Measurements from ENCODE around the gene PPP2R2C.

The PPP2R2C gene

GRCh38 chr4:6277935-6278800 lies 194.2 kb downstream of the PPP2R2C start:
- in situ Hi-C loops (cut with MboI; ENCODE audit: low sequenced_read_pairs, unreplicated experiment): no loop called here
- DNase-seq (ENCODE audit: low spot score): no peak
- TF ChIP-seq, protein P1, sequence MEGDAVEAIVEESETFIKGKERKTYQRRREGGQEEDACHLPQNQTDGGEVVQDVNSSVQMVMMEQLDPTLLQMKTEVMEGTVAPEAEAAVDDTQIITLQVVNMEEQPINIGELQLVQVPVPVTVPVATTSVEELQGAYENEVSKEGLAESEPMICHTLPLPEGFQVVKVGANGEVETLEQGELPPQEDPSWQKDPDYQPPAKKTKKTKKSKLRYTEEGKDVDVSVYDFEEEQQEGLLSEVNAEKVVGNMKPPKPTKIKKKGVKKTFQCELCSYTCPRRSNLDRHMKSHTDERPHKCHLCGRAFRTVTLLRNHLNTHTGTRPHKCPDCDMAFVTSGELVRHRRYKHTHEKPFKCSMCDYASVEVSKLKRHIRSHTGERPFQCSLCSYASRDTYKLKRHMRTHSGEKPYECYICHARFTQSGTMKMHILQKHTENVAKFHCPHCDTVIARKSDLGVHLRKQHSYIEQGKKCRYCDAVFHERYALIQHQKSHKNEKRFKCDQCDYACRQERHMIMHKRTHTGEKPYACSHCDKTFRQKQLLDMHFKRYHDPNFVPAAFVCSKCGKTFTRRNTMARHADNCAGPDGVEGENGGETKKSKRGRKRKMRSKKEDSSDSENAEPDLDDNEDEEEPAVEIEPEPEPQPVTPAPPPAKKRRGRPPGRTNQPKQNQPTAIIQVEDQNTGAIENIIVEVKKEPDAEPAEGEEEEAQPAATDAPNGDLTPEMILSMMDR (IDR thresholded peaks at IDR 0.05; ENCODE audit: borderline replicate concordance, control extremely low read depth, extremely low read depth, insufficient read depth, missing control alignments): no peak

DNA sequence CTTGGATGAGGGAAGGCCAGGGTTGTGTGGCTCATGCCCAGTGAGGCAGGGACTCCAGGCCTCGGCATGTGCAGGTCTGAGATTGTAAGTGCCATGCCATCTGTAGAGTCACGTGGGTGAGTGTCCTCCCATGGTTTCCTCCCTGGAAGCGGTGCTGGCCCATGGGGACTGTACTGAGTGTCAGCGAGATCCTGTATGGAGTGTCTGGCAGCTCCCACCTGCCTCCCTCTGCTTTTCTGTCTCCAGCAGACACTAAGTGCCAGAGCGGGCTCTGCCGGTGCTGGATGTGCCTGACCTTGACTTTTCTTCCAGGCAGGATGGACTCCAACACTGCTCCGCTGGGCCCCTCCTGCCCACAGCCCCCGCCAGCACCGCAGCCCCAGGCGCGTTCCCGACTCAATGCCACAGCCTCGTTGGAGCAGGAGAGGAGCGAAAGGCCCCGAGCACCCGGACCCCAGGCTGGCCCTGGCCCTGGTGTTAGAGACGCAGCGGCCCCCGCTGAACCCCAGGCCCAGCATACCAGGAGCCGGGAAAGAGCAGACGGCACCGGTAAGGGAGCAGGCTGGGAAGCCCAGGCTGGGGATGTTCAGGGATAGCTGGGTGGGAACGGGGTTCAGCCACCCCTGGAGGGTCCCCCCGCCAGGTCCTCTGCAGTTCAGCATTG lies 195.1 kb downstream of the PPP2R2C start:
- TF ChIP-seq, protein P1 (IDR thresholded peaks at IDR 0.05; ENCODE audit: borderline replicate concordance, control extremely low read depth, extremely low read depth, insufficient read depth, missing control alignments): no peak
- DNase-seq (ENCODE audit: low spot score): no peak
- in situ Hi-C loops (cut with MboI; ENCODE audit: low sequenced_read_pairs, unreplicated experiment): no loop called here

DNA sequence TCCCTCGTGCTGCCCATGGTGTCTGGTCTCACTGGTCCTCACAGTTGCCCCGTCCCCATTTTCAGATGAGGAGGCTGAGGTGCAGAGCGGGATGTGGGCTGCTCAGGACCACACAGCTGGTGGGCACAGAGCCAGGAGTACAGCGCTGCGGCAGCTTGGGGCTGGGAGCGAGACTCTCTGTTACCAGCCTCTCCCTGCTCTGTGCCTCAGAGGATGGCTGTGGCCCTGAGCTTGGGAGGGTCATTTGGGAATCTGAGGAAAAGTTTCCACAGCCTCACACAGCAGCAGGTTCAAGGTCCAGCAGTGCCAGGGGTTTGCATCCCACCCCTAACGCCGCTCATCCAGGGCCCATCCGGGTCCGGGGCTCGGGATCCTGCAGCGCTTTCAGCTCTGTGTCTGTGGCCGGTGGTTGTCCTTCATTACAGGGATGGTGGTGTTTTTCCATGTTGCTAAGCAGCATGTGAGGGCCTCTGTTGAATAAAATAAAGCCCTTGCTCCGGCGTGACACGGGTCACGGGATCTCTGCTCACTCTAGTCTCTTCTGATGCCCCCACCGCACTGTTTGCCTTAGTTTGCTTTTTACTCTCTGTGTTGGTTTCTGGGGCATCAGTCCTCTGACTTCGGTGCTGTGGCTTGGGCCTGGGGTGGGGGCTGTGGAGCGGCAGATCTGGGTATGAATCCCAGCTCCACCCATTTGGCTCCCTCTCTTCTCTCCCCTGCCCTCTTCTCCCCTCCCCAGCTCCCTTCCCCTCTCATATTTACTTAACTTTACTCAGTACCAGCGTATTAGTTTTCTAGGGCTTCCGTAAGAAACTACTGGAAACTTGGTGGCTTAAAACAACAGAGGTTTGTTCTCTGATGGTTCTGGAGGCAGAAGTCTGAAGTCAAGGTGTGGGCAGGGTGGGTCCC lies 196.3 kb downstream of the PPP2R2C start:
- in situ Hi-C loops (cut with MboI; ENCODE audit: low sequenced_read_pairs, unreplicated experiment): no loop called here
- no peak for DNase-seq (ENCODE audit: low spot score)
- TF ChIP-seq, protein P1 (IDR thresholded peaks at IDR 0.05; ENCODE audit: borderline replicate concordance, control extremely low read depth, extremely low read depth, insufficient read depth, missing control alignments): no peak

GRCh38 chr4:6275351-6275750 lies 197.1 kb downstream of the PPP2R2C start:
- no peak for DNase-seq (ENCODE audit: low spot score)
- TF ChIP-seq, protein P1 (IDR thresholded peaks at IDR 0.05; ENCODE audit: borderline replicate concordance, control extremely low read depth, extremely low read depth, insufficient read depth, missing control alignments): no peak
- in situ Hi-C loops (cut with MboI; ENCODE audit: low sequenced_read_pairs, unreplicated experiment): no loop called here

GRCh38 chr4:6273661-6273990 lies 198.8 kb downstream of the PPP2R2C start:
- in situ Hi-C loops (cut with MboI; ENCODE audit: low sequenced_read_pairs, unreplicated experiment): no loop called here
- TF ChIP-seq, protein P1 (IDR thresholded peaks at IDR 0.05; ENCODE audit: borderline replicate concordance, control extremely low read depth, extremely low read depth, insufficient read depth, missing control alignments): no peak
- no peak for DNase-seq (ENCODE audit: low spot score)
